Stimulated activated CD8-positive, alpha-beta memory T cell treated with anti-CD3 and anti-CD28 coated beads, Interleukin-15, amount 100 ng/mL, for 48 hours (primary cell): ENCODE data around the gene NPAS2.
A peak's percentile ranks its signal among the peaks of the same experiment; 100 is the strongest.

Source experiments
- DNase-seq, 2 donors: peaks; one replicate each; pipeline ENCODE4 v3.0.0-alpha.2; 2020; ENCODE audit warnings: low read depth in 2 of 2

Gene NPAS2

GRCh38 chr2:101012706-101013181, 192.8 kb downstream of the NPAS2 start:
- DNase-seq = no peak

GRCh38 chr2:101014264-101014857, 194.4 kb downstream of the NPAS2 start:
- no peak for DNase-seq

- DNase-seq = no peak
Observed at GRCh38 chr2:101017371-101017770, 197.4 kb downstream of the NPAS2 start.

- no peak for DNase-seq
Observed at GRCh38 chr2:101018934-101019333, 199.0 kb downstream of the NPAS2 start.

- DNase-seq = no peak
Observed at GRCh38 chr2:101022221-101022620, 202.3 kb downstream of the NPAS2 start.

- DNase-seq = no peak
Observed at GRCh38 chr2:101023327-101024107, 203.6 kb downstream of the NPAS2 start.

GRCh38 chr2:101025561-101025960, 205.6 kb downstream of the NPAS2 start:
- no peak for DNase-seq

GRCh38 chr2:101026253-101026701, 206.3 kb downstream of the NPAS2 start:
- DNase-seq = no peak

GRCh38 chr2:101026923-101027469, 207.1 kb downstream of the NPAS2 start:
- no peak for DNase-seq

GRCh38 chr2:101027852-101028251, 207.9 kb downstream of the NPAS2 start:
- no peak for DNase-seq

GRCh38 chr2:101030866-101031554, 211.1 kb downstream of the NPAS2 start:
- DNase-seq = no peak

- no peak for DNase-seq
Observed at GRCh38 chr2:101032084-101032776, 212.3 kb downstream of the NPAS2 start.

GRCh38 chr2:101036562-101036961, 216.6 kb downstream of the NPAS2 start:
- DNase-seq = no peak

GRCh38 chr2:101037161-101037755, 217.3 kb downstream of the NPAS2 start:
- DNase-seq = no peak

- peak; percentile 6 to 17 for DNase-seq
Observed at GRCh38 chr2:101038455-101039255, 218.7 kb downstream of the NPAS2 start.

GRCh38 chr2:101040072-101040471, 220.1 kb downstream of the NPAS2 start:
- DNase-seq = no peak

- DNase-seq = no peak
Observed at GRCh38 chr2:101040761-101041160, 220.8 kb downstream of the NPAS2 start.

- DNase-seq = no peak
Observed at GRCh38 chr2:101041413-101041812, 221.5 kb downstream of the NPAS2 start.

GRCh38 chr2:101045330-101045729, 225.4 kb downstream of the NPAS2 start:
- no peak for DNase-seq
